SK-N-SH treated with all-trans-retinoic acid at 6 μM for 48 hours (cell line): Measurements from ENCODE around the gene CCDC167.

Experiments
- CREB5 ChIP-seq: fragments of 250-450 bp; sonication (Bioruptor Pico); IDR thresholded peaks from 2 replicates; pipeline ENCODE4 v1.5.1; 2020; ENCODE audit warnings: low read depth, mild to moderate bottlenecking, moderate library complexity
- OSR1 ChIP-seq: fragments of 250-450 bp; sonication (Bioruptor Pico); IDR thresholded peaks from 2 replicates; pipeline ENCODE4 v1.8.0; 2022; ENCODE audit warnings: moderate library complexity, mild to moderate bottlenecking, inconsistent platforms
- PATZ1 ChIP-seq: fragments of 250-450 bp; sonication (Bioruptor Pico); IDR thresholded peaks from 2 replicates; pipeline ENCODE4 v1.8.0; 2020; ENCODE audit warnings: mild to moderate bottlenecking, moderate library complexity, borderline replicate concordance
- TCF4 ChIP-seq: fragments of 250-450 bp; sonication (Bioruptor Pico); IDR thresholded peaks from 2 replicates; pipeline ENCODE4 v1.8.0; 2021; ENCODE audit warnings: mild to moderate bottlenecking, moderate library complexity, borderline replicate concordance
- ZFP30 ChIP-seq: fragments of 450-650 bp; formaldehyde crosslinking; IDR thresholded peaks from 2 replicates; pipeline ENCODE4 v1.5.0; 2022; ENCODE audit warnings: mild to moderate bottlenecking, moderate library complexity
- ZNF565 ChIP-seq: fragments of 450-650 bp; formaldehyde crosslinking; conservative IDR thresholded peaks from 2 replicates; pipeline ENCODE4 v1.5.0; 2020; ENCODE audit warnings: low read depth, mild to moderate bottlenecking, moderate library complexity
- ZNF70 ChIP-seq: fragments of 450-650 bp; formaldehyde crosslinking; IDR thresholded peaks from 2 replicates; pipeline ENCODE4 v1.5.0; 2020; ENCODE audit warnings: mild to moderate bottlenecking, moderate library complexity
- TF ChIP-seq, protein P1 (sequence below): fragments of 250-450 bp; sonication (Bioruptor Pico); IDR thresholded peaks from 2 replicates; pipeline ENCODE4 v1.5.0; 2020; ENCODE audit warnings: mild to moderate bottlenecking, moderate library complexity

DNA sequence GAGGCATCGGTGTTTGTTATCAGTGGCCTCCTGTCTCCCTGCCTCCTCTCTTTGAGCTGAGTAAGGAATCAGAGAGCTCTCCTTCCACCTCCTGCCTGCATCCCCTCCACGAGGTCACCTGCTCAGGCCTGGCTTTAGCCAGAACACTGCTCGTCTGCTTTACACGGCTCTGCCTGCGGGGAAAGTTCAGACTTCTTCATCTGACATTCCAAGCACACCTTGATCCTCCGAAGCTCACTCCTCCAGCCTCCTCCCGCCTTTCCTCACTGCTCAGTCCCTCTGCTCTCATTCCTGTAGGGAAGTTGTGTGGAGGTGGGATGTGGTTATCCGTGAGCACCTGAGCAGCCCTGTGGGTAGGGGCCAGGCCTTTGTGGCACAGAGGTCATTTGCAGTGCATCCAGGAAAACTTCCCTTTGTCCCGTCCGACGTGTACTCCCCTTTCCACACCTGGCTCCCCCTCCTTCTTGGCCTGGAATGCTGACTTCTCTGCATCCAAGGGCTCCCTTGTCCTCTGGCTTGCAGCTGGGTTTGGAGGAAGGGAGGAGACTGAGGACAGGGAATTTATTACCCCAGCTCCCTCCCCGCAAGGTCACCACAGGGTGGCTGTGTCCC lies 12.8 kb upstream of the CCDC167 start:
- TF ChIP-seq PATZ1 (no peak), CREB5 (CRISPR knock-in tag) (no peak), ZFP30 (CRISPR knock-in tag) (no peak), ZNF565 (CRISPR knock-in tag) (no peak), TCF4 (CRISPR knock-in tag) (no peak), ZNF70 (CRISPR knock-in tag) (no peak), OSR1 (no peak)
- TF ChIP-seq, protein P1, sequence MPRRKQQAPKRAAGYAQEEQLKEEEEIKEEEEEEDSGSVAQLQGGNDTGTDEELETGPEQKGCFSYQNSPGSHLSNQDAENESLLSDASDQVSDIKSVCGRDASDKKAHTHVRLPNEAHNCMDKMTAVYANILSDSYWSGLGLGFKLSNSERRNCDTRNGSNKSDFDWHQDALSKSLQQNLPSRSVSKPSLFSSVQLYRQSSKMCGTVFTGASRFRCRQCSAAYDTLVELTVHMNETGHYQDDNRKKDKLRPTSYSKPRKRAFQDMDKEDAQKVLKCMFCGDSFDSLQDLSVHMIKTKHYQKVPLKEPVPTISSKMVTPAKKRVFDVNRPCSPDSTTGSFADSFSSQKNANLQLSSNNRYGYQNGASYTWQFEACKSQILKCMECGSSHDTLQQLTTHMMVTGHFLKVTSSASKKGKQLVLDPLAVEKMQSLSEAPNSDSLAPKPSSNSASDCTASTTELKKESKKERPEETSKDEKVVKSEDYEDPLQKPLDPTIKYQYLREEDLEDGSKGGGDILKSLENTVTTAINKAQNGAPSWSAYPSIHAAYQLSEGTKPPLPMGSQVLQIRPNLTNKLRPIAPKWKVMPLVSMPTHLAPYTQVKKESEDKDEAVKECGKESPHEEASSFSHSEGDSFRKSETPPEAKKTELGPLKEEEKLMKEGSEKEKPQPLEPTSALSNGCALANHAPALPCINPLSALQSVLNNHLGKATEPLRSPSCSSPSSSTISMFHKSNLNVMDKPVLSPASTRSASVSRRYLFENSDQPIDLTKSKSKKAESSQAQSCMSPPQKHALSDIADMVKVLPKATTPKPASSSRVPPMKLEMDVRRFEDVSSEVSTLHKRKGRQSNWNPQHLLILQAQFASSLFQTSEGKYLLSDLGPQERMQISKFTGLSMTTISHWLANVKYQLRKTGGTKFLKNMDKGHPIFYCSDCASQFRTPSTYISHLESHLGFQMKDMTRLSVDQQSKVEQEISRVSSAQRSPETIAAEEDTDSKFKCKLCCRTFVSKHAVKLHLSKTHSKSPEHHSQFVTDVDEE (CRISPR knock-in tag) = no peak
